Type B pancreatic cell (in vitro differentiated cells): ENCODE measurements around the gene PRDM9. TPM values are rescaled to one million over a fixed set of nuclear protein-coding genes. Genes with fewer than 3 reads are reported as not detected.
"Not testable (repeated sequence)": the region's sequence is repeated elsewhere in the genome, so short reads cannot be mapped to it uniquely, and the experiment has no call there.

Source experiments
- DNase-seq: peaks from one replicate; pipeline ENCODE4 v3.0.0; 2021; ENCODE audit warnings: mixed read lengths; ENCODE audit not compliant: unreplicated experiment; ENCODE audit errors: extremely low spot score
- H3K27ac Mint-ChIP-seq: 2 replicates; pipeline ENCODE4 v1.8.0; 2021; ENCODE audit warnings: mild to moderate bottlenecking, mixed read lengths
- H3K27me3 Mint-ChIP-seq: 2 replicates; pipeline ENCODE4 v1.8.0; 2021; ENCODE audit warnings: mixed read lengths
- H3K36me3 Mint-ChIP-seq: 2 replicates; pipeline ENCODE4 v1.8.0; 2021; ENCODE audit warnings: mixed read lengths
- H3K4me1 Mint-ChIP-seq: one replicate; pipeline ENCODE4 v1.8.0; 2021; ENCODE audit warnings: mixed read lengths; ENCODE audit not compliant: unreplicated experiment
- H3K4me3 Mint-ChIP-seq: 2 replicates; pipeline ENCODE4 v1.8.0; 2021; ENCODE audit warnings: mild to moderate bottlenecking, mixed read lengths
- H3K9me3 Mint-ChIP-seq: 2 replicates; pipeline ENCODE4 v1.8.0; 2021; ENCODE audit warnings: mixed read lengths
- total RNA-seq: library from RNA; stranded (reverse); gene quantifications from 2 replicates; pipeline ENCODE4 v1.2.1, GENCODE V29; 2021; ENCODE audit warnings: low replicate concordance
- TF ChIP-seq, protein P1 (sequence below): fragments of 200-600 bp; sonication (generic); conservative IDR thresholded peaks from 2 replicates; pipeline ENCODE4 v1.5.0; 2021; ENCODE audit warnings: antibody characterized with exemption, mild to moderate bottlenecking

PRDM9 gene
- total RNA-seq, 1 donor from 2014 or later: not detected

DNA sequence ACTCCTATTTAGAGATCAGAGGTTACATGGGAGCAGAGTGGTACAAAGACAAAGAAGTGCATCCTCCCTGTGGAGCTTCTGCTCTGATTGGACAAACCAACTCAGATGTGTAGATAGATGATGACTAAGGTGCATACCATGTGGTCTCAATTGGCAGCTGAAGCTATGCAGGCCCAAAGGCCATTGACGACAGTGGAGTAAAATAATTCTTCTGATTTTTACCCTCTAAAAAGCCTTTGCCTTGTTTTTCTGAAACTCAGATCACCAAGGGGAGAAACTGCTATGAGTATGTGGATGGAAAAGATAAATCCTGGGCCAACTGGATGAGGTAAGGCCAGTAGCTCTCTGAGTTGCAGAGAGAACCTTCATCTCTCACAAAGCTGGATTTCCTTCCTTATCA lies 15.6 kb downstream of the PRDM9 start:
- H3K27ac Mint-ChIP-seq: no peak overlapping the region
- no peak for DNase-seq
- H3K27me3 Mint-ChIP-seq: peaks cover 7% of the 10 kb centered on the region
- H3K9me3 Mint-ChIP-seq: peaks cover 3% of the 10 kb centered on the region
- no peaks in the 10 kb centered on the region for H3K4me1 Mint-ChIP-seq
- no peak overlapping the region for H3K4me3 Mint-ChIP-seq
- H3K36me3 Mint-ChIP-seq: no peaks in the 10 kb centered on the region
- TF ChIP-seq, protein P1, sequence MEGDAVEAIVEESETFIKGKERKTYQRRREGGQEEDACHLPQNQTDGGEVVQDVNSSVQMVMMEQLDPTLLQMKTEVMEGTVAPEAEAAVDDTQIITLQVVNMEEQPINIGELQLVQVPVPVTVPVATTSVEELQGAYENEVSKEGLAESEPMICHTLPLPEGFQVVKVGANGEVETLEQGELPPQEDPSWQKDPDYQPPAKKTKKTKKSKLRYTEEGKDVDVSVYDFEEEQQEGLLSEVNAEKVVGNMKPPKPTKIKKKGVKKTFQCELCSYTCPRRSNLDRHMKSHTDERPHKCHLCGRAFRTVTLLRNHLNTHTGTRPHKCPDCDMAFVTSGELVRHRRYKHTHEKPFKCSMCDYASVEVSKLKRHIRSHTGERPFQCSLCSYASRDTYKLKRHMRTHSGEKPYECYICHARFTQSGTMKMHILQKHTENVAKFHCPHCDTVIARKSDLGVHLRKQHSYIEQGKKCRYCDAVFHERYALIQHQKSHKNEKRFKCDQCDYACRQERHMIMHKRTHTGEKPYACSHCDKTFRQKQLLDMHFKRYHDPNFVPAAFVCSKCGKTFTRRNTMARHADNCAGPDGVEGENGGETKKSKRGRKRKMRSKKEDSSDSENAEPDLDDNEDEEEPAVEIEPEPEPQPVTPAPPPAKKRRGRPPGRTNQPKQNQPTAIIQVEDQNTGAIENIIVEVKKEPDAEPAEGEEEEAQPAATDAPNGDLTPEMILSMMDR: no peak

DNA sequence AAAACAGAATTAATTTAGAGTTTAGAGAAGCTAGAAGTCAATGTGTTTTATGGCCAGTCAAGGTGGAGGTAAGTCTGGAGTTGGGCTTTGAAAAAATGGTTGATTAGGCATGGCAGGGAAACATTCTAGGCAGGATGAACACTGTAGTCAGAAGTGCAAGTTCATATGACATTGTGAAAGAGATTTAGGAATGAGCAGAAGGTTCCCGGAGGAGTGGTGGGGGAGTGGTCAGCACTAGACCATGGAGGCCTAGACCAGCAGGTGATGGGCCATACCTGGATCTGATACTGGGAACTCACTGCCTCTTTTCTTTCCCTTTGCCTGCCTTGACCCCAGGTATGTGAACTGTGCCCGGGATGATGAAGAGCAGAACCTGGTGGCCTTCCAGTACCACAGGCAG lies 16.6 kb downstream of the PRDM9 start:
- peaks cover 9% of the 10 kb centered on the region for H3K9me3 Mint-ChIP-seq
- peaks cover 7% of the 10 kb centered on the region for H3K27me3 Mint-ChIP-seq
- DNase-seq: no peak
- TF ChIP-seq, protein P1: no peak
- no peak overlapping the region for H3K4me3 Mint-ChIP-seq
- no peaks in the 10 kb centered on the region for H3K4me1 Mint-ChIP-seq
- H3K27ac Mint-ChIP-seq: no peak overlapping the region
- no peaks in the 10 kb centered on the region for H3K36me3 Mint-ChIP-seq

DNA sequence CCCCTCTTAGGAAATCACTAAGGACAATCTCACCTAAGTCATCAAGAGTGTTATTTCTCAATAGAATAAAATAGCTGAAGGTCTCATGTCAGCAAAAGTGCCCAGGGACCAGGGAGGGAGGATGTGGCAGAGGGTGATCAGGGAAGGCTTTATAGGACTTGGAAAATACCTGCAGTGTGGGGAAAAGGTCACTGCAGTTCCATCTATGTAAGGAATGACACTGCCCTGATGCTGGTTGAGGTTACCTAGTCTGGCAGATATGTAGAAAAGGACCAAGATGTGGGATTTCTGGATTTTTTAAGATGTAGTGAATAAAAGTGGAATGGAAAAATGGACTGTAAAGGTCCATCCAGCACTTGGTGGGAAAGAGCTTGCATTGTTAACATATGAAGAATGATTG lies 18.3 kb downstream of the PRDM9 start:
- Mint-ChIP-seq H3K27ac (no peak overlapping the region), H3K4me1 (no peaks in the 10 kb centered on the region), H3K9me3 (peaks cover 9% of the 10 kb centered on the region), H3K27me3 (peaks cover 7% of the 10 kb centered on the region), H3K4me3 (no peak overlapping the region), H3K36me3 (no peaks in the 10 kb centered on the region)
- no peak for DNase-seq
- TF ChIP-seq, protein P1: no peak

DNA sequence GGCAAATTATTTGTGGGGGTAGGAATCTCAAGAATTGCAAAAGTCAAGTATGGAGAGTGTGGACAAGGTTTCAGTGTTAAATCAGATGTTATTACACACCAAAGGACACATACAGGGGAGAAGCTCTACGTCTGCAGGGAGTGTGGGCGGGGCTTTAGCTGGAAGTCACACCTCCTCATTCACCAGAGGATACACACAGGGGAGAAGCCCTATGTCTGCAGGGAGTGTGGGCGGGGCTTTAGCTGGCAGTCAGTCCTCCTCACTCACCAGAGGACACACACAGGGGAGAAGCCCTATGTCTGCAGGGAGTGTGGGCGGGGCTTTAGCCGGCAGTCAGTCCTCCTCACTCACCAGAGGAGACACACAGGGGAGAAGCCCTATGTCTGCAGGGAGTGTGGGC lies 19.2 kb downstream of the PRDM9 start:
- H3K27me3 Mint-ChIP-seq, DNase-seq, H3K4me3 Mint-ChIP-seq, H3K4me1 Mint-ChIP-seq, H3K27ac Mint-ChIP-seq, H3K9me3 Mint-ChIP-seq, H3K36me3 Mint-ChIP-seq: not testable (repeated sequence)

DNA sequence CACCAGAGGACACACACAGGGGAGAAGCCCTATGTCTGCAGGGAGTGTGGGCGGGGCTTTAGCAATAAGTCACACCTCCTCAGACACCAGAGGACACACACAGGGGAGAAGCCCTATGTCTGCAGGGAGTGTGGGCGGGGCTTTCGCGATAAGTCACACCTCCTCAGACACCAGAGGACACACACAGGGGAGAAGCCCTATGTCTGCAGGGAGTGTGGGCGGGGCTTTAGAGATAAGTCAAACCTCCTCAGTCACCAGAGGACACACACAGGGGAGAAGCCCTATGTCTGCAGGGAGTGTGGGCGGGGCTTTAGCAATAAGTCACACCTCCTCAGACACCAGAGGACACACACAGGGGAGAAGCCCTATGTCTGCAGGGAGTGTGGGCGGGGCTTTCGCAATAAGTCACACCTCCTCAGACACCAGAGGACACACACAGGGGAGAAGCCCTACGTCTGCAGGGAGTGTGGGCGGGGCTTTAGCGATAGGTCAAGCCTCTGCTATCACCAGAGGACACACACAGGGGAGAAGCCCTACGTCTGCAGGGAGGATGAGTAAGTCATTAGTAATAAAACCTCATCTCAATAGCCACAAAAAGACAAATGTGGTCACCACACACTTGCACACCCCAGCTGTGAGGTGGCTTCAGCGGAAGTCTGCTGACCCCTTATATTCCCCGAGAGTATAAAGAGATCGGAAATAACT lies 20.0 kb downstream of the PRDM9 start:
- not testable (repeated sequence) for H3K27me3 Mint-ChIP-seq, DNase-seq, H3K27ac Mint-ChIP-seq, H3K9me3 Mint-ChIP-seq, H3K36me3 Mint-ChIP-seq, H3K4me1 Mint-ChIP-seq, H3K4me3 Mint-ChIP-seq

DNA sequence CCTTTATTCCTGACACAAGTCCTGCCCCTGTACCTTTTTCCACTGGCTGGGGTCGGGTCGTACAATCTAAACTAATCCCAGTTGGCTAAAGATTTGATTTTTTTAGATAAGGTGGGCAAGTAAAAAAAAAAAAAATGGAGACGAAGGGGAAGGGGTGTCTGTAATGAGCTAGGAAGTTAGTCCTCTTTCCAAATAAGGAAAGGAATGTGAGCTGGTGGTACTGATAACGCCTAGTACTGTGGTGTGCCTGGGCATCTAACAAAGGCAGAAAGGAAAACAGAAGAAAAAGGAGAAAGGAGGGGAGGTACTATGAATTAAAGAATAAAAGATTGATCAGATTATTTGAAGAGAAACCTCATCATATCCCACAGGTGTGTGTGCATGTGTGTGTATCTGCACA lies 21.3 kb downstream of the PRDM9 start:
- TF ChIP-seq, protein P1: no peak
- Mint-ChIP-seq H3K4me1 (no peaks in the 10 kb centered on the region), H3K27ac (no peak overlapping the region), H3K4me3 (no peak overlapping the region), H3K27me3 (peaks cover 7% of the 10 kb centered on the region), H3K36me3 (no peaks in the 10 kb centered on the region), H3K9me3 (peaks cover 9% of the 10 kb centered on the region)
- DNase-seq: no peak

DNA sequence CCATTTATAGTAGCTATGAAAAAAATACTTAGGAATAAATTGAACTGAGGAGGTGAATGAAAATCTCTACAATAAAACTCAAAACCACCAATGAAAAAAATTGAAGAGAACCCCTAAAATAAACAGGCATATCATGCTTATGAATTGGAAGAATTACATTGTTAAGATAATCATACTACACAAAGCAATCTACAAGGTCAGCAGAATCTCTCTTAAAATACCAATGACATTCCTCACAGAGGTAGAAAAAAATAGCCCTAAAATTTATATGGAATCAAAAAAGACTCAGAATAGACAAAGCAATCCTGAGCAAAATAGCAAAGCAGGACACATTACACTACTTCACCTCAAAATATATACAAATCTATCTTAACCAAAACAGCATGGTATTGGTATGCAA lies 23.2 kb downstream of the PRDM9 start:
- no peak for DNase-seq
- Mint-ChIP-seq H3K27me3 (peaks cover 3% of the 10 kb centered on the region), H3K9me3 (peaks cover 9% of the 10 kb centered on the region), H3K27ac (no peak overlapping the region), H3K4me1 (no peaks in the 10 kb centered on the region), H3K36me3 (no peaks in the 10 kb centered on the region), H3K4me3 (no peak overlapping the region)
- TF ChIP-seq, protein P1: no peak
